Measurements from ENCODE around the gene CAMK2B.

CAMK2B gene

DNA sequence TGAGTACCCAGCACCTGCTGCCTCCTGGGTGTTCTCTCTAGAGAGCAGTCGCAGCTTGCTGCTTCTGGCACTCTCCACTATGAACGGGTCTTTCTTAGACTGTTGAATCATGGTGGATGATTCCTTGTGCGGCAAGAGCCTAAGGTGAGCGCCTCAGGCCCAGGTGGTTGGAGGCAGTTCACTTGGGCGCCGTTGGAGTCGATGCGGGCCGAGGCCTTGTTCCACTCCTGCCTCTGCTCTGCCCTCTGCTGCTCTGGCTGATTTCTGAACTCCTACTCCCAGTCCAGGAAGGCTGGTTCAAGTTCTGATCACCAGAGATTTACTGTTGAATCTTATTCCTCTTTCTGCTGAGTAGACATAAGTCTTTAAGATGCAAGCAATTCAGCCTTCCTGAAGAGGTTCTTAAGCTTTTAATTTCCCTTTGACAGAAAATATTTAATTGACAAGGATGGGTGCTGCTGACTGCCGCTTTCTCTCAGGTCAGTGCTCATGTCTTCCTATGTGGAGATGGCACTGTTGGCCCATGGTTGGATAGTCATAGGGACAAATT, 114.2 kb downstream of the CAMK2B start:
- H3K79me2 ChIP-seq (ENCODE audit: insufficient read depth, low read length) = no peaks in the 10 kb centered on the region
- peaks cover 11% of the 10 kb centered on the region for H3K4me1 ChIP-seq (ENCODE audit: insufficient read depth, low read length, severe bottlenecking)
- no peaks in the 10 kb centered on the region for H3K9me3 ChIP-seq (ENCODE audit: low read length)
- H3F3A ChIP-seq (ENCODE audit: insufficient read depth, low read length) = no peaks in the 10 kb centered on the region
- no peak overlapping the region for H3K4me3 ChIP-seq (ENCODE audit: low read depth, low read length, poor library complexity, severe bottlenecking)
- no peak overlapping the region for H2AFZ ChIP-seq (ENCODE audit: low read length)
- no peak overlapping the region for H3K27ac ChIP-seq (ENCODE audit: low read depth, low read length, poor library complexity, severe bottlenecking)
- no peaks in the 10 kb centered on the region for H3K9me2 ChIP-seq (ENCODE audit: low read depth, low read length)
- H3K4me2 ChIP-seq (ENCODE audit: low read length) = no peak overlapping the region
- no peak for TF ChIP-seq EZH2 (IDR thresholded peaks at IDR 0.05; ENCODE audit: borderline replicate concordance, low read length)
- TF ChIP-seq, protein P1, sequence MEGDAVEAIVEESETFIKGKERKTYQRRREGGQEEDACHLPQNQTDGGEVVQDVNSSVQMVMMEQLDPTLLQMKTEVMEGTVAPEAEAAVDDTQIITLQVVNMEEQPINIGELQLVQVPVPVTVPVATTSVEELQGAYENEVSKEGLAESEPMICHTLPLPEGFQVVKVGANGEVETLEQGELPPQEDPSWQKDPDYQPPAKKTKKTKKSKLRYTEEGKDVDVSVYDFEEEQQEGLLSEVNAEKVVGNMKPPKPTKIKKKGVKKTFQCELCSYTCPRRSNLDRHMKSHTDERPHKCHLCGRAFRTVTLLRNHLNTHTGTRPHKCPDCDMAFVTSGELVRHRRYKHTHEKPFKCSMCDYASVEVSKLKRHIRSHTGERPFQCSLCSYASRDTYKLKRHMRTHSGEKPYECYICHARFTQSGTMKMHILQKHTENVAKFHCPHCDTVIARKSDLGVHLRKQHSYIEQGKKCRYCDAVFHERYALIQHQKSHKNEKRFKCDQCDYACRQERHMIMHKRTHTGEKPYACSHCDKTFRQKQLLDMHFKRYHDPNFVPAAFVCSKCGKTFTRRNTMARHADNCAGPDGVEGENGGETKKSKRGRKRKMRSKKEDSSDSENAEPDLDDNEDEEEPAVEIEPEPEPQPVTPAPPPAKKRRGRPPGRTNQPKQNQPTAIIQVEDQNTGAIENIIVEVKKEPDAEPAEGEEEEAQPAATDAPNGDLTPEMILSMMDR (IDR thresholded peaks at IDR 0.05; ENCODE audit: low read length) = no peak
- no peaks in the 10 kb centered on the region for H4K20me1 ChIP-seq (ENCODE audit: insufficient read depth, low read length)
- no peak overlapping the region for H3K9ac ChIP-seq (ENCODE audit: low read length)
- no peaks in the 10 kb centered on the region for H3K27me3 ChIP-seq (ENCODE audit: insufficient read depth, low read length)
- peaks cover 72% of the 10 kb centered on the region for H3K36me3 ChIP-seq (ENCODE audit: insufficient read depth, low read length)

DNA sequence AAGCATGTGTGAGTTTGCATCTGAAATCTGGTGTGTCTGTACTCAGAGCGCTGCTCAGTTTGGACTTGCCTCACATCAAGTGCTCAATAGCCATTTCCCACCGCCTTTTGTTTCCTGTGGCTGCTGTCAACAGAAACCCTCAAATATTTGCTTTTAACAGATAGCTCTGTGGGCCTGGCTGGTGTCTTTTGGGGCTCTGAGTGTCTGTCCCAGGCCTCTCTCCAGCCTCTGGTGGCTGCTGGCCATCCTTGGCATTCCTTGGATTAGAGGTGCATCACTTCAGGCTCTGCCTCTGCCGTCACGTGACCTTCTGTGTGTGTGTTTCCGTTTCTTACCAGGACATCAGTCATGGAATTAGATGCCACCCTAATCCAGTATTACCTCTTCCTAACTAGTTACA, 115.3 kb downstream of the CAMK2B start:
- no peaks in the 10 kb centered on the region for H3F3A ChIP-seq (ENCODE audit: insufficient read depth, low read length)
- no peak overlapping the region for H3K4me3 ChIP-seq (ENCODE audit: low read depth, low read length, poor library complexity, severe bottlenecking)
- H3K4me1 ChIP-seq (ENCODE audit: insufficient read depth, low read length, severe bottlenecking) = peaks cover 11% of the 10 kb centered on the region
- no peaks in the 10 kb centered on the region for H3K27me3 ChIP-seq (ENCODE audit: insufficient read depth, low read length)
- no peaks in the 10 kb centered on the region for H3K9me3 ChIP-seq (ENCODE audit: low read length)
- no peak overlapping the region for H3K4me2 ChIP-seq (ENCODE audit: low read length)
- H3K36me3 ChIP-seq (ENCODE audit: insufficient read depth, low read length) = peaks cover 83% of the 10 kb centered on the region
- TF ChIP-seq EZH2 (IDR thresholded peaks at IDR 0.05; ENCODE audit: borderline replicate concordance, low read length) = no peak
- TF ChIP-seq, protein P1 (IDR thresholded peaks at IDR 0.05; ENCODE audit: low read length) = no peak
- H3K79me2 ChIP-seq (ENCODE audit: insufficient read depth, low read length) = no peaks in the 10 kb centered on the region
- H2AFZ ChIP-seq (ENCODE audit: low read length) = no peak overlapping the region
- no peak overlapping the region for H3K9ac ChIP-seq (ENCODE audit: low read length)
- H4K20me1 ChIP-seq (ENCODE audit: insufficient read depth, low read length) = no peaks in the 10 kb centered on the region
- no peaks in the 10 kb centered on the region for H3K9me2 ChIP-seq (ENCODE audit: low read depth, low read length)
- H3K27ac ChIP-seq (ENCODE audit: low read depth, low read length, poor library complexity, severe bottlenecking) = no peak overlapping the region

- Histone ChIP-seq H3K4me3 (ENCODE audit: low read depth, low read length, poor library complexity, severe bottlenecking) (no peak overlapping the region), H3K27ac (ENCODE audit: low read depth, low read length, poor library complexity, severe bottlenecking) (no peak overlapping the region), H2AFZ (ENCODE audit: low read length) (no peak overlapping the region), H4K20me1 (ENCODE audit: insufficient read depth, low read length) (no peaks in the 10 kb centered on the region), H3K9me3 (ENCODE audit: low read length) (no peaks in the 10 kb centered on the region), H3K9me2 (ENCODE audit: low read depth, low read length) (no peaks in the 10 kb centered on the region), H3F3A (ENCODE audit: insufficient read depth, low read length) (no peaks in the 10 kb centered on the region), H3K27me3 (ENCODE audit: insufficient read depth, low read length) (no peaks in the 10 kb centered on the region), H3K4me1 (ENCODE audit: insufficient read depth, low read length, severe bottlenecking) (no peaks in the 10 kb centered on the region), H3K79me2 (ENCODE audit: insufficient read depth, low read length) (0 out of 2 replicates have a peak, but pooled peaks cover 7% of the 10 kb centered on the region), H3K9ac (ENCODE audit: low read length) (no peak overlapping the region), H3K4me2 (ENCODE audit: low read length) (no peak overlapping the region), H3K36me3 (ENCODE audit: insufficient read depth, low read length) (peaks cover 88% of the 10 kb centered on the region)
- TF ChIP-seq, protein P1 (IDR thresholded peaks at IDR 0.05; ENCODE audit: low read length) = no peak
- no peak for TF ChIP-seq EZH2 (IDR thresholded peaks at IDR 0.05; ENCODE audit: borderline replicate concordance, low read length)
These were observed 117.3 kb downstream of the CAMK2B start for GRCh38 chr7:44208085-44208484.
